Measurements from ENCODE around the gene RBM39.
"Not testable (repeated sequence)": the region's sequence is repeated elsewhere in the genome, so short reads cannot be mapped to it uniquely, and the experiment has no call there.

Gene RBM39

DNA sequence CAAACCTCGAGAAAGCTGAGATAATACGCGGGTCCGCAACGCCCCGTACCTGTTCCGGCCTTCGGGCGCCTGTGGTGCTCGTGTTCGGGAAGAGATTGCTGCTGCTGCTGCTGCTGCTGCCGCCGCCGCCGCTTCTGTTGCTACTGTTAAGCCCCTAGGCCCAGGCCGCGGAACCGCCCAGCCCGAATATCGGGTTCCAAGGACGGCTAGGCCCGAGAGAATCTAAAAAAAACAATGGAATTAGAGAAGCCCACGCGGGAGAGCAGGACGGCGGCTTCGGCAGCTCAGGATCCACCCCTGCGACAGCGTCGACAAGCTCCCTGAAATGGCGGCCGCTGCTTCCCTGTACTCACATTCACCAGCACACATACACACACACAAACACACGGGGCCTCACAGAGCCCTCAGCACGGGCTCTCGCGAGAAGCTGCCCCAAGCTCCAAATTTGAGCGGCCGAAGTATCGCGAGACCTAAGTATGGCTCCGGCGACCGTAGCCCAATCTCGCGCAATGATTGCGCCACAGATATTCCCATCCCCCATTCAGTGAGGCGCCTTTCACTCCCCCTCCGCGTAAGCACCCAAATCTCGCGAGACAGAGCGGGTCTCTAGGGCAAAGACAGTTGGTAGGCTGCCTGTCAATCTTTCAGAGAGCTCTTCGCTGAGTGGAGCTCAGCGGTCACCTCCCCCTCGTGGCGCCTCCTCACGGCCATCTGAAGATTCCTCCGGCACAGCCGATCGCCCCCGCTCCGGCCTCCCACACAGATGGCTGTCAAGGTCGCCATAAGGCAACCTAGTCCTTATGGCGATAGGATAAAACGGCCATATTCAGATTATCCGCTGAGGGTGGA lies at the start of gene RBM39:
TSS of gene RBM39 (minus strand) at position 369 of the 849 bp plus-strand sequence. CDS start 1,386 bp downstream, outside the sequence.
- DNase-seq = peak; percentile 100

DNA sequence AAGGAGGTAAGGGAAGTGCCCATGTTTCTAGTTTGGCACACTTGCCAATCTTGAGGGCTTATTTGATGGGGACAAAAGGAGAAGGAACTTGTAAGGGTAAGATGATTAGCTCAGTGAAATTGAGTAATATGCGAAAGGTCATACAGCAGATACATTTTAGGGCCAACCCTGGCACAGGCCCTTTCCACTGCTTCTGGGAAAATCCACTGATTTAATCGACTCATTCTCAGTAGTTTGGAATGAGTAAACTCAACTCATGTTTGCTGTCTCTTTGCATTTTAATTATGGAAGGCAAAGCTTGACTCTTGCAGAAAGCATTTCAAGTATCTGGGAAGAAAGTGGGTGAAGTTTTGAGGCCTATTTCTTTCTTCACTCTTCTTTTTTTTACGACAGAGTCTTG lies 49.8 kb upstream of the RBM39 start:
- no peak for DNase-seq

DNA sequence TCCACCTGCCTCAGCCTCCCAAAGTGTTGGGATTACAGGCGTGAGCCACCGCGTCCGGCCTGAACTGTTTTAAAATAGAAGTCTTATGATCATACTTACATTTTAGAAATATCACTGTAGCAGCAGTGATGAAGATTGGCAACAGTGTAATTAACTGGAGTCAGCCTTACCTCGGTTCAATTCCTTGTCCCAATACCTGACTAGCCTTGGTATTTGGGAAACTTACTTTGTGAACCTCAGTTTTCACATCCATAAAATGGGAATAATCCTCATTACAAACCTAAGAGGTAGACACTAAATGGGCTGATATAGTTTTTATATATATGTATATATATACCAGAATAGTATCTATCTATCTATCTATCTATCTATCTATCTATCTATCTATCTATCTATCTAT lies 49.0 kb upstream of the RBM39 start:
- DNase-seq = no peak

- no peak for DNase-seq
These were observed 46.7 kb upstream of the RBM39 start for GRCh38 chr20:35788796-35789195.

DNA sequence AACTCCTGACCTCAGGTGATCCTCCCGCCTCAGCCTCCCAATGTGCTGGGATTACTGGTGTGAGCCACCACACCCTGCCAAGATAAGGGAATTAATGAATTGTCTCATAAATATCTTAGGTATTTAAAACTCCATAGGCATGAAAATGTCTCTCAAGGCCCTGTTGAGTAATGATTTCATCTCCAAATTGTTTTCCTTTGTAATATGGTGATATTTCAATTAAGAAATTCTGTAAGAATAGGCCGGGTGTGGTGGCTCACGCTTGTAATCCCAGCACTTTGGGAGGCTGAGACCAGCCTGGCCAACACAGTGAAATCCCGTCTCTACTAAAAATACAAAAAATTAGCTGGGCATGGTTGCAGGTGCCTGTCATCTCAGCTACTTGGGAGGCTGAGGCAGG lies 43.5 kb upstream of the RBM39 start:
- not testable (repeated sequence) for DNase-seq

DNA sequence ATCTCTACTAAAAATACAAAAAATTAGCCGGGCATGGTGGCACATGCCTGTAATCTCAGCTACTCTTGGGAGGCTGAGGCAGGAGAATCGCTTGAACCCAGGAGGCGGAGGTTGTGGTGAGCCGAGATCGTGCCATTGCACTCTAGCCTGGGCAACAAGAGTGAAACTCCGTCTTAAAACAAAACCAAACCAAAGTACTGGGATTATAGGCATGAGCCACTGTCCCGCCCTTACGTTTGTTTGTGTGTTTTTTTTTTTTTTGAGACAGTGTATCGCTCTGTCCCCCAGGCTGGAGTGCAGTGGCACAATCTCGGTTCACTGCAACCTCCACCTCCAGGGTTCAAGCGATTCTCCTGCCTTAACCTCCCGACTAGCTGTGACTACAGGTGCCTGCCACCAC lies 41.8 kb upstream of the RBM39 start:
- not testable (repeated sequence) for DNase-seq

DNA sequence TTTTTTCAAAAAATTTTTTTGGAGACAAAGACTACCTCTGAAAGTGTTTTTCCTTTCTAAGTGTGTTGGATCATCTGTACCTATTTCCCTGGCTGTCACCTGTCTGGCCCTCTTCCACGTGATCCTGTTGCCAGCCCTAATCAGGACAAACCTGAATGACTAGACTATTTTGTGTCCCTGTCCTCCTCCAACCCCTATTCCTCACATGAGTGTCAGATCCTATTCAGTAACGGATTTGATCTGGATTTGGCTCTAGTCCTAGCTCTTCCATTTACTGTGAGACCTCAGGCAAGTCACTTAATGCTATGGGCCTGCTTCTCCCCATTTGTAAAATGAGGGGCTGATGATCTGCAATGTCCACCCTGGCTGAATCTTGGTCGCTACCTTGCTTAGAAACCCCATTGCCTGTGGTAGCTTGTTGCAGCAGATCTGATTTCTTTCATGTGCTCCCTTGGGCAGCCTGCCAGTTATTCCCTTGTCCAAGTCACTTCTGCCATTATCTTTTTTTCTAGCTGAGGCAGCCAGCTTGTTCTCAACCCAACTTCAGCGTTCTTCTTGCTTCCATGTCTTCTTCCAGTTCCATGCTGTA lies 34.5 kb upstream of the RBM39 start:
- DNase-seq = peak; percentile 8

DNA sequence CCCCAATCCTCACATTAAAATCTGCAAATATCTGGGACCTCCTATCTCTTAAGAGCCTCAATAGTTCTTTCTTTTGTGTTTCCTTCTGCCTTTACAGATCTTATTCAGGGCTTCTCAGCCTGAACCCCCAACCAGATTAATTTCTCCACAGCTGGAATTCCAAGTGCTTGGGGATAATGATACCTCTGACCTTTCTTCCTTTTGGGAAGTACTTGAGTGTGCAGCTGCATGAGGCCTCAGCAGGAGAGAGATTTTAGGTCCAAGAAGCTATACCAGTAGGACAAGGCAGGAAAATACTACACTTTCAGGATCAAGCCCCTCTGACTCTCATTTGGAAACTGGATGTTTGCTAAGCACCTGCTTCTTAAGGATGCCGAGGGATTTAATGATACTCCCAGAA lies 32.3 kb upstream of the RBM39 start:
- no peak for DNase-seq

GRCh38 chr20:35773154-35773751 lies 31.2 kb upstream of the RBM39 start:
- peak; percentile 9 for DNase-seq

- no peak for DNase-seq
These were observed 30.6 kb upstream of the RBM39 start for GRCh38 chr20:35772563-35773058.

- peak; percentile 98 for DNase-seq
These were observed 29.9 kb upstream of the RBM39 start, which contains the start of gene PHF20 for GRCh38 chr20:35771689-35772562. PHF20 (plus strand) TSS chr20:35772015; CDS start chr20:35801523, 29,508 bp downstream.

DNA sequence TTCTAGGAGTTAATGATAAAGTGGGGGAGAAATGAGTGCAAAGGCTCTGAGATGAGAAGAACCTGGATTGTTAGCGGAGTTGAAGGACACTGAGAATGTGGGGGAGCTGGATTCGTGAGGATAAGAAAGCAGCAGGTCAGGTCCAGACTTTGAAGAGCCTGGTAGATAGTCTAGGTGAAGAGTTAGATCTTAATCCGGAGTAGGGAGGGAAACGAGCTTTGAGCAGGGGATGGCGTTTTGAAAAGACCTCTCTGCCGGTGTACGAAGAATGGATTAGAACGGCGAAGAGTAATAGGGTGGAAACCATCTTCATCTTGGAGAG lies 29.3 kb upstream of the RBM39 start:
- DNase-seq = no peak

DNA sequence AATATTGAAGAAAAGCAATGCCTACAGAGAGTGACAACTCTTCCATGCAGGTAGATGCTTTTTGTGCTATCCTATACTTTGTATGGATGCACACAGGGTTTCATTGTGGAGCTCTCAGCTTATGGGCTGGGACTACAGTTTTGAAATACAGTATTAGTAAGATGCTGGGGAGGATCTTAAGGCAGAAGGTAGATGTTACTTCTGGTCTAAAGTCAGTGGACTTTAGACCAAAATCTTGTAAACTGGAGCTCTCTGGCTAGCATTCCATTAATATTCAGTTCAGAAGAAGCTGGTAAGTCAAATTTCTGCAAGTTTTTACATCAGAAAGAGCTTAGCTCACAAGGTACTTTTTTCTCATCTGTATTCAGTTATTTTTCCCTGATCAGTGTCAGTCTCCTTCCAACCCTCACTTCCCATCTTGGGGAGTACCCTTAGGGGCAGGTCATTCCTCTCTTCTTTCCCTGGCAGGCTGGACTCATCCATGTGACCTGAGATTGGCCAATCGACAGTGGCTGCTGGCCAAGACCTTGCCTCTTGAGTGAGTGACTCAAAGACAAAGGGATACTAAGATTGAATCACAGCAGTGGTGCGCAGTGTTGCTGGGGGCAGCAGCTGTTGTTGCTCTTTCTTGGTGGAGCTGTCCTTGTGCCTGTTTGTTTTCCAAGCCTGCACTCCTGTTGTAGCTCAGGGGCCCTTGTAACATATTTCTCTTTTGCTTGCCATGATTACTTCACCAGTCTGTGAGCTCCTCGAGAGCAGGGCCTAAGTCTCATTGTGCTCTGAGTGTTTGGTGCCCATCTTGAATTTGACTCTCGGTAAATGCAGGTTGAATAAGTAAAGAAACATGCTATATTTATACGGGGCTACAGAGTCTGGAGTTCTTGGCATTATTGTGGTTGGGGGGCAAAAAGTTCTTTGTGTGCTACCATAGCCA lies 26.9 kb upstream of the RBM39 start:
- peak; percentile 80 for DNase-seq

DNA sequence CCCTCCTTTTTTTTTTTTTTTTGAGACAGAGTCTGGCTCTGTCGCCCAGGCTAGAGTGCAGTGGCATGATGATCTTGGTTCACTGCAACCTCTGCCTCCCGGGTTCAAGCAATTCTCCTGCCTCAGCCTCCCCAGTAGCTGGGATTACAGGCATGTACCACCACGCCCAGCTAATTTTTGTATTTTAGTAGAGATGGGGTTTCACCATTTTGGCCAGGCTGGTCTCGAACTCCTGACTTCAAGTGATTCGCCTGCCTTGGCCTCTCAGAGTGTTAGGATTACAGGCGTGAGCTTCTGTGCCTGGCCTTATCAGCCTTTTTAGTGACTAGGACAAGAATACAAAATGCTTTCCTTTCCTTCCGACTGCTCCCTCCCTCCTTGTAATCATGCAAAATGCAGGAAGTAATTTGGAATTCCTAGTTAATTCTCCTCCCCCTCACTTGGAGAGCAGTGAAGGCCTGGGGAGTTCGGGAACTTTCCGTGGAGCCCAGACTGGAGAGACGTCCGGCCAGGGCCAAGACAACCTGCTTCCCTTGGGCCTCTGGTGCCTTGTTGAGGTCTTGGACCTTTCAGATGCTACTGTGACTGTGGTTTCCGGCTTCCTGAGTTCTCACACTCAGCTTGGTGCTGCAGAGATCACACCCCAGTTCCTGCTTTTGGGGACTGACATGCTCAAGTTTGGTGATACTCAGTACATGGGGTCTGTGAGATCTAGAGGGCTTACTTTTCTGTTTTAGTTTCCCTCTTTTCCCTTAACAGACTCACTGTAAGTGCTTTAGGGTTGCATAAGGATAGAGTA lies 25.8 kb upstream of the RBM39 start:
- DNase-seq = peak; percentile 56

- DNase-seq = no peak
These were observed 24.8 kb upstream of the RBM39 start for GRCh38 chr20:35766843-35767242.

GRCh38 chr20:35764936-35765335 lies 22.9 kb upstream of the RBM39 start:
- not testable (repeated sequence) for DNase-seq

DNA sequence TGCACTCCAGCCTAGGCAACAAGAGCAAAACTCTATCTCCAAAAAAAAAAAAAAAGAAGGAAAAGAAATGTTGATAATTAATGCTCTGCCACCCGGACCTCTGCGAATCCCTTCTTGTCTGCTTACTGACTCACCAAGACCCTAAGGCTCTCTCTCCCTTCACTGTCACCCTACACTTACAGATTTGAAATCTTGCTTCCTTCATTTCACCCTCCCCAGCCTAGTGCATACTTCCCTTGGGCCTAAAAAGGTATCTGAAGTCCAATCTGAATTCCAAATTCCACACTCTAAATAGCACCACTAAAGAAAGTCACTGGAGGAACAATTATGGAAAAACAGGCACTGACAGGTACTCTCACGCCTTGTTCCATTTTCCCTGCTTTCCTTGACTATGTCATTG lies 20.4 kb upstream of the RBM39 start:
- DNase-seq = no peak

- not testable (repeated sequence) for DNase-seq
These were observed 19.5 kb upstream of the RBM39 start for GRCh38 chr20:35761548-35761947.

DNA sequence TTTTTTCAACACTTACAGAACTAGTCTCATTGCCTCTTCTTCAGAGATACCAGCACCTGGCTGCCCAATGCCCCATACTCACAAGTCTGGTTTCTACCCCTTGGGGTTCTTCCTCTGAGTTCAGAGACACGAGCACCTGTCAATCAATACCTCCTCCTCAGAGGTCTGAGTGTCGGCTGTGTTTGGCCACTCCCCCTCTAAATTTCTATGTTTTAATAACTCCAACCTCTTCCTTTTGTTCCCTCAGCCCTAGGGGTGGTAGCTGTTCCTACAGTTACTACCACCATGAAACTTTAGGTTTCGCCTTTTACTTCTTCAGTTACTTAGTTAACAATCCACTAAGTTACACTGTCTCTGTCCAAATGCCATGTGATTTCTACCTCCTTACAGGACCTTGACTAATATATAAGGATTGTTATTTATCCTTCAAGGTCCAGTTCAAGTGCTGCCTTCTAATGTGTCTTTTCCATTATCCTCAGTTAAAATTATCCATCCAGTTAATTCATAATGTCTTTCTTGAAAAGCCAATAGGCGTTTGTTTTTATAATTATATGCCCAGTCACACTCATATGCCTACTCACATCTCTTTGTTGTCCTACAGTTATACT lies 15.1 kb upstream of the RBM39 start:
- DNase-seq = no peak

DNA sequence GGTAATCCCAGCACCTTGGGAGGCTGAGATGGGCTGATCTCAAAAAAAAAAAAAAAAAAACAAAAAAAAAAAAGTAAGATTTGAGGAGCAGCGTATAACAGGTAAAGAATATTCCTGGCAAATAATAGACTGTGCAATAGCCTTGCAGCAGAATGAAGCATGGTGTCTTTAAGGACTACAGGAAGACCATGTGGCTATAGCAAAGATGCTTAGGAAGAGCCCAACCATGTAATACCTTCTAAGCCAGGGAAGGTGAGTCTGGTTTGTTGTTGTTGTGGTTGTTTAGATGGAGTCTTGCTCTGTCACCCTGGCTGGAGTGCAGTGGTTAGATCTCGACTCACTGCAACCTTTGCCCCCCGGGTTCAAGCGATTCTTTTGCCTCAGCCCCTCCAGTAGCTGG lies 14.3 kb upstream of the RBM39 start:
- no peak for DNase-seq
